Transverse colon (tissue), 4 donors: ENCODE measurements around the gene KRT38.

ENCODE experiments used
- CTCF ChIP-seq, 5 experiments: fragments of 200-600 bp in 3 of 5; fragments of 450-650 bp in 2 of 5; sonication (generic) in 3 of 5; IDR thresholded peaks; 1 replicate in 2 of 5; 2 replicates in 3 of 5; pipeline ENCODE4 v1.5.1; 2016 to 2017; ENCODE audit warnings: antibody characterized with exemption in 5 of 5, inconsistent platforms in 3 of 5, mild to moderate bottlenecking in 2 of 5, moderate library complexity in 1 of 5
- POLR2A ChIP-seq: fragments of 450-650 bp; IDR thresholded peaks from one replicate; pipeline ENCODE4 v1.6.1; 2016; ENCODE audit warnings: antibody characterized with exemption, mild to moderate bottlenecking, moderate library complexity
- POLR2AphosphoS5 ChIP-seq, 3 donors: sonication (generic); formaldehyde crosslinking; IDR thresholded peaks; one replicate each; pipeline ENCODE4 v1.6.1; 2016; ENCODE audit warnings: antibody characterized with exemption in 3 of 3

- no peak for TF ChIP-seq POLR2AphosphoS5 (IDR thresholded peaks at IDR 0.05)
- TF ChIP-seq CTCF (IDR thresholded peaks at IDR 0.05), result no peak
- TF ChIP-seq POLR2A, result no peak
These were observed 22.5 kb downstream of the KRT38 start for GRCh38 chr17:41418116-41418860.
